ENCODE results near the gene TUBD1. TPM values are rescaled to one million over a fixed set of nuclear protein-coding genes. Genes with fewer than 3 reads are reported as not detected.
"Not testable (repeated sequence)": the region's sequence is repeated elsewhere in the genome, so short reads cannot be mapped to it uniquely, and the experiment has no call there.

The TUBD1 gene
- total RNA-seq, 4 donors from 2014 or later, result 3.6 to 17.1 (median 10.0) TPM

GRCh38 chr17:59874376-59874775, 18.4 kb downstream of the TUBD1 start:
- no peak for TF ChIP-seq POLR2AphosphoS5 (IDR thresholded peaks at IDR 0.05)
- no peak for TF ChIP-seq EP300 (IDR thresholded peaks at IDR 0.05)
- TF ChIP-seq CTCF (IDR thresholded peaks at IDR 0.05), result no peak
- no peak for TF ChIP-seq POLR2A (IDR thresholded peaks at IDR 0.05)
- no peak for ATAC-seq
- Histone ChIP-seq H3K27ac (no peak overlapping the region), H3K27me3 (no peaks in the 10 kb centered on the region), H3K4me3 (no peak overlapping the region), H3K4me1 (no peaks in the 10 kb centered on the region), H3K36me3 (peaks cover 0 to 82% of the 10 kb centered on the region in 2 donors), H3K9me3 (no peaks in the 10 kb centered on the region)
- 67 to 94% methylated on average over 1 to 2 of the region's 2 CpGs for WGBS, 2 donors (ENCODE audit: low coverage in 1 of 2)

GRCh38 chr17:59873414-59873813, 19.3 kb downstream of the TUBD1 start:
- not testable (repeated sequence) for H3K27me3 ChIP-seq, ATAC-seq, H3K9me3 ChIP-seq, H3K27ac ChIP-seq, H3K4me3 ChIP-seq, H3K4me1 ChIP-seq
- WGBS, 2 donors (ENCODE audit: low coverage in 1 of 2), result 92 to 95% methylated on average over 2 to 4 of the region's 8 CpGs
- peaks cover 0 to 72% of the 10 kb centered on the region in 2 donors for H3K36me3 ChIP-seq

- Histone ChIP-seq H3K4me1 (no peaks in the 10 kb centered on the region), H3K27ac (no peak overlapping the region), H3K36me3 (peaks cover 0 to 66% of the 10 kb centered on the region in 2 donors), H3K27me3 (no peaks in the 10 kb centered on the region), H3K9me3 (no peaks in the 10 kb centered on the region), H3K4me3 (no peak overlapping the region)
- TF ChIP-seq CTCF (IDR thresholded peaks at IDR 0.05), result no peak
- no peak for TF ChIP-seq POLR2AphosphoS5 (IDR thresholded peaks at IDR 0.05)
- TF ChIP-seq POLR2A (IDR thresholded peaks at IDR 0.05), result no peak
- no peak for TF ChIP-seq EP300 (IDR thresholded peaks at IDR 0.05)
- ATAC-seq, result no peak
Measured at GRCh38 chr17:59872351-59872750, 20.4 kb downstream of the TUBD1 start.

GRCh38 chr17:59870482-59870881, 22.3 kb downstream of the TUBD1 start:
- Histone ChIP-seq H3K4me1 (no peaks in the 10 kb centered on the region), H3K9me3 (no peaks in the 10 kb centered on the region), H3K36me3 (peaks cover 0 to 51% of the 10 kb centered on the region in 2 donors), H3K4me3 (no peak overlapping the region), H3K27me3 (no peaks in the 10 kb centered on the region), H3K27ac (no peak overlapping the region)
- WGBS, 2 donors (ENCODE audit: low coverage in 1 of 2), result 85 to 94% methylated on average over 5 to 6 of the region's 8 CpGs
- ATAC-seq, result no peak
- no peak for TF ChIP-seq EP300 (IDR thresholded peaks at IDR 0.05)
- no peak for TF ChIP-seq POLR2A (IDR thresholded peaks at IDR 0.05)
- no peak for TF ChIP-seq CTCF (IDR thresholded peaks at IDR 0.05)
- TF ChIP-seq POLR2AphosphoS5 (IDR thresholded peaks at IDR 0.05), result no peak

- Histone ChIP-seq H3K4me3 (no peak overlapping the region), H3K4me1 (no peaks in the 10 kb centered on the region), H3K9me3 (no peaks in the 10 kb centered on the region), H3K36me3 (peaks cover 0 to 51% of the 10 kb centered on the region in 2 donors), H3K27ac (no peak overlapping the region), H3K27me3 (no peaks in the 10 kb centered on the region)
- 21% methylated on average over 1 of the region's 1 CpG; no CpG with 5 or more reads in 1 of the 2 donors for WGBS, 2 donors (ENCODE audit: low coverage in 1 of 2)
- TF ChIP-seq POLR2A (IDR thresholded peaks at IDR 0.05) (no peak), POLR2AphosphoS5 (IDR thresholded peaks at IDR 0.05) (no peak), EP300 (IDR thresholded peaks at IDR 0.05) (no peak), CTCF (IDR thresholded peaks at IDR 0.05) (no peak)
- no peak for ATAC-seq
Measured at GRCh38 chr17:59869941-59870218, 22.9 kb downstream of the TUBD1 start.

GRCh38 chr17:59863616-59864015, 29.1 kb downstream of the TUBD1 start:
- whole genome bisulfite sequencing, 2 donors (ENCODE audit: low coverage in 1 of 2), result 72 to 80% methylated on average over 3 of the region's 3 CpGs
- Histone ChIP-seq H3K9me3 (no peaks in the 10 kb centered on the region), H3K4me1 (no peaks in the 10 kb centered on the region), H3K4me3 (no peak overlapping the region), H3K27ac (no peak overlapping the region), H3K27me3 (no peaks in the 10 kb centered on the region), H3K36me3 (peaks cover 0 to 60% of the 10 kb centered on the region in 2 donors)
- ATAC-seq, result no peak
- no peak for TF ChIP-seq POLR2AphosphoS5 (IDR thresholded peaks at IDR 0.05)
- no peak for TF ChIP-seq POLR2A (IDR thresholded peaks at IDR 0.05)
- no peak for TF ChIP-seq EP300 (IDR thresholded peaks at IDR 0.05)
- TF ChIP-seq CTCF (IDR thresholded peaks at IDR 0.05), result no peak

Data from gastroesophageal sphincter (tissue), 4 donors.